Activated CD8-positive, alpha-beta memory T cell treated with anti-CD3 and anti-CD28 coated beads for 36 hours (primary cell): Measurements from ENCODE around the gene TBC1D21. TPM values are rescaled to one million over a fixed set of nuclear protein-coding genes. Genes with fewer than 3 reads are reported as not detected.

Source experiments
- CTCF ChIA-PET: fragments of 350-600 bp; sonication (Branson Sonifier 250); formaldehyde crosslinking; loops from one replicate; lab custom pipeline; 2021; ENCODE audit warnings: antibody characterized with exemption; lab: Charles Lee
- POLR2A ChIA-PET: fragments of 350-600 bp; sonication (Branson Sonifier 250); formaldehyde crosslinking; loops from one replicate; lab custom pipeline; 2021; ENCODE audit warnings: antibody characterized with exemption; lab: Charles Lee
- total RNA-seq, 2 experiments: library from RNA; stranded (reverse); gene quantifications; one replicate each; pipeline ENCODE4 v1.2.3, GENCODE V29; 2021

Gene TBC1D21
- total RNA-seq, 2 experiments from 2014 or later, result not detected

GRCh38 chr15:73886717-73887345, 13.5 kb downstream of the TBC1D21 start:
- ChIA-PET POLR2A (no interaction called here), CTCF (no interaction called here)

- CTCF ChIA-PET, result no interaction called here
- POLR2A ChIA-PET, result no interaction called here
Measured at GRCh38 chr15:73887481-73887880, 14.1 kb downstream of the TBC1D21 start.

GRCh38 chr15:73888224-73889041, 15.1 kb downstream of the TBC1D21 start:
- CTCF ChIA-PET, result no interaction called here
- POLR2A ChIA-PET, result no interaction called here

- ChIA-PET POLR2A (no interaction called here), CTCF (no interaction called here)
Measured at GRCh38 chr15:73889053-73889761, 15.8 kb downstream of the TBC1D21 start.

- POLR2A ChIA-PET, result no interaction called here
- CTCF ChIA-PET, result no interaction called here
Measured at GRCh38 chr15:73889762-73890124, 16.4 kb downstream of the TBC1D21 start.

GRCh38 chr15:73891328-73892315, 18.3 kb downstream of the TBC1D21 start:
- ChIA-PET CTCF (no interaction called here), POLR2A (no interaction called here)

- CTCF ChIA-PET, result interaction anchor here (2.0 kb wide), 1 partner anchor 15 kb away, joined by 5 read pairs; no protein-coding TSS in a partner anchor
- POLR2A ChIA-PET, result no interaction called here
Measured at GRCh38 chr15:73892446-73893226, 19.3 kb downstream of the TBC1D21 start.

- ChIA-PET CTCF (interaction anchor here (0.9 to 2.1 kb wide), 5 partner anchors 13 to 52 kb away, joined by 3 to 5 read pairs (median 4); no protein-coding TSS in a partner anchor), POLR2A (no interaction called here)
Measured at GRCh38 chr15:73894133-73894814, 20.9 kb downstream of the TBC1D21 start.

GRCh38 chr15:73897441-73898261, 24.3 kb downstream of the TBC1D21 start:
- ChIA-PET CTCF (interaction anchor here (0.7 to 1.5 kb wide), 8 partner anchors 12 to 261 kb away, joined by 3 to 6 read pairs (median 4); no protein-coding TSS in a partner anchor), POLR2A (no interaction called here)

- POLR2A ChIA-PET, result no interaction called here
- CTCF ChIA-PET, result interaction anchor here (1.0 kb wide), 1 partner anchor 26 kb away, joined by 3 read pairs; the partner anchor contains the start of gene TBC1D21
Measured at GRCh38 chr15:73899197-73900094, 26.1 kb downstream of the TBC1D21 start.

GRCh38 chr15:73900095-73900712, 26.8 kb downstream of the TBC1D21 start:
- ChIA-PET CTCF (interaction anchor here (1.0 kb wide), 1 partner anchor 27 kb away, joined by 3 read pairs; the partner anchor contains the start of gene TBC1D21), POLR2A (no interaction called here)

- CTCF ChIA-PET, result no interaction called here
- POLR2A ChIA-PET, result no interaction called here
Measured at GRCh38 chr15:73901126-73901810, 27.9 kb downstream of the TBC1D21 start.

GRCh38 chr15:73902121-73903020, 29.0 kb downstream of the TBC1D21 start:
- ChIA-PET POLR2A (no interaction called here), CTCF (interaction anchor here (0.9 kb wide), 1 partner anchor 62 kb away, joined by 3 read pairs; no protein-coding TSS in a partner anchor)
